ENCODE results near the gene VENTX.

The VENTX gene

GRCh38 chr10:133271521-133272300 is 34.1 kb downstream of the VENTX start:
- no peak for TF ChIP-seq CTCF (IDR thresholded peaks at IDR 0.05; ENCODE audit: low read depth, low read length)
- DNase-seq (ENCODE audit: extremely low read depth, low read depth), result no peak

GRCh38 chr10:133272301-133272963 is 34.8 kb downstream of the VENTX start:
- no peak for TF ChIP-seq CTCF (IDR thresholded peaks at IDR 0.05; ENCODE audit: low read depth, low read length)
- no peak for DNase-seq (ENCODE audit: extremely low read depth, low read depth)

GRCh38 chr10:133272964-133273420 is 35.3 kb downstream of the VENTX start:
- no peak for DNase-seq (ENCODE audit: extremely low read depth, low read depth)
- no peak for TF ChIP-seq CTCF (IDR thresholded peaks at IDR 0.05; ENCODE audit: low read depth, low read length)

GRCh38 chr10:133273534-133274143 is 36.0 kb downstream of the VENTX start:
- no peak for TF ChIP-seq CTCF (IDR thresholded peaks at IDR 0.05; ENCODE audit: low read depth, low read length)

GRCh38 chr10:133274751-133275683 is 37.4 kb downstream of the VENTX start:
- DNase-seq (ENCODE audit: extremely low read depth, low read depth), result no peak
- no peak for TF ChIP-seq CTCF (IDR thresholded peaks at IDR 0.05; ENCODE audit: low read depth, low read length)

More at GRCh38 chr10:133273534-133274143, 36.0 kb downstream of the VENTX start:
- no peak for DNase-seq (ENCODE audit: extremely low read depth, low read depth)

GRCh38 chr10:133275684-133276092 is 38.0 kb downstream of the VENTX start:
- TF ChIP-seq CTCF (IDR thresholded peaks at IDR 0.05; ENCODE audit: low read depth, low read length), result no peak
- no peak for DNase-seq (ENCODE audit: extremely low read depth, low read depth)
